Endothelial cell of umbilical vein (primary cell): ENCODE measurements around the gene RNF150. TPM values are rescaled to one million over a fixed set of nuclear protein-coding genes. Genes with fewer than 3 reads are reported as not detected.

Experiments used
- BruUV-seq: library from RNA; stranded (reverse); fragments of 400-500 nt; replicated peaks from 2 replicates; lab custom pipeline; 2021; lab: Mats Ljungman, UMichigan
- CTCF ChIA-PET: fragments of 300-600, 350-600 bp; sonication (Branson Sonifier 250); formaldehyde crosslinking; loops from one replicate; lab custom pipeline; 2021; ENCODE audit warnings: antibody characterized with exemption, inconsistent platforms; lab: Charles Lee
- POLR2A ChIA-PET: fragments of 300-600, 350-600 bp; sonication (Branson Sonifier 250); formaldehyde crosslinking; loops from one replicate; lab custom pipeline; 2021; ENCODE audit warnings: antibody characterized with exemption, inconsistent platforms; lab: Charles Lee
- DNase-seq: peaks from one replicate; pipeline ENCODE4 v3.0.0-alpha.2; 2011; ENCODE audit warnings: low read depth, low spot score
- FAIRE-seq: peaks from 2 replicates; lab custom pipeline; 2011; peaks lifted over from hg19 to GRCh38; lab: Jason Lieb, UNC
- H2AFZ ChIP-seq: 2 replicates; pipeline ENCODE4 v1.6.0; 2012; ENCODE audit warnings: low read depth, low read length, control low read depth, inconsistent platforms
- H3K27ac ChIP-seq: 2 replicates; pipeline ENCODE4 v1.5.1; 2011; ENCODE audit warnings: low read depth, mild to moderate bottlenecking, control low read depth, low read length, moderate library complexity; ENCODE audit not compliant: insufficient read depth
- H3K27me3 ChIP-seq, 2 experiments: 2 replicates each; pipeline versions ENCODE4 v1.6.0 to v1.6.1; 2011; ENCODE audit warnings: low read length in 2 of 2, mixed read lengths in 1 of 2; ENCODE audit not compliant: control insufficient read depth in 2 of 2, insufficient read depth in 2 of 2
- H3K36me3 ChIP-seq, 2 experiments: 2 replicates in 1 of 2; 3 replicates in 1 of 2; pipeline ENCODE4 v1.5.1; 2011; ENCODE audit warnings: low read length in 2 of 2, mild to moderate bottlenecking in 1 of 2, moderate library complexity in 1 of 2; ENCODE audit not compliant: control insufficient read depth in 2 of 2, insufficient read depth in 2 of 2; ENCODE audit errors: extremely low read depth in 1 of 2
- H3K4me1 ChIP-seq: 3 replicates; pipeline ENCODE4 v1.5.1; 2011; ENCODE audit warnings: mild to moderate bottlenecking, low read length; ENCODE audit not compliant: control insufficient read depth, insufficient read depth; ENCODE audit errors: extremely low read depth
- H3K4me2 ChIP-seq: 2 replicates; pipeline ENCODE4 v1.6.1; 2011; ENCODE audit warnings: low read length, control low read depth, mixed read lengths; ENCODE audit not compliant: insufficient read depth
- H3K4me3 ChIP-seq, 3 experiments: fragments of 200-600 bp in 1 of 3; sonication (generic), shearing (Covaris generic) in 1 of 3; replicated peaks in 1 of 3; 2 replicates each; pipeline ENCODE4 v1.5.1; 2011 to 2016; ENCODE audit warnings: control low read depth in 3 of 3, low read length in 3 of 3, mild to moderate bottlenecking in 2 of 3, inconsistent platforms in 1 of 3, low read depth in 1 of 3, moderate library complexity in 1 of 3; ENCODE audit not compliant: insufficient read depth in 1 of 3
- H3K79me2 ChIP-seq: 2 replicates; pipeline ENCODE4 v1.6.0; 2012; ENCODE audit warnings: low read length, inconsistent platforms; ENCODE audit not compliant: control insufficient read depth, insufficient read depth
- H3K9ac ChIP-seq: replicated peaks from 2 replicates; pipeline ENCODE3; 2011; ENCODE audit warnings: low read length, control low read depth; ENCODE audit not compliant: insufficient read depth; ENCODE audit errors: extremely low read depth
- H3K9me1 ChIP-seq: replicated peaks from 3 replicates; pipeline ENCODE4 v1.6.0; 2011; ENCODE audit warnings: mild to moderate bottlenecking, low read length; ENCODE audit not compliant: control insufficient read depth, insufficient read depth; ENCODE audit errors: extremely low read depth
- H3K9me3 ChIP-seq: replicated peaks from 2 replicates; pipeline ENCODE4 v1.5.1; 2012; ENCODE audit warnings: low read length, inconsistent platforms; ENCODE audit not compliant: control insufficient read depth, insufficient read depth
- H4K20me1 ChIP-seq: replicated peaks from 2 replicates; pipeline ENCODE3; 2011; ENCODE audit warnings: mild to moderate bottlenecking, low read length; ENCODE audit not compliant: control insufficient read depth, insufficient read depth; ENCODE audit errors: extremely low read depth
- EZH2 ChIP-seq: IDR thresholded peaks from 2 replicates; pipeline ENCODE4 v1.6.1; 2012; ENCODE audit warnings: borderline replicate concordance, low read depth, mild to moderate bottlenecking, moderate library complexity, low read length, inconsistent platforms; ENCODE audit not compliant: severe bottlenecking
- JUN ChIP-seq: IDR thresholded peaks from 2 replicates; pipeline ENCODE4 v1.6.1; 2011; ENCODE audit warnings: borderline replicate concordance, low read depth; ENCODE audit not compliant: insufficient read length, insufficient read depth
- MAX ChIP-seq: IDR thresholded peaks from 2 replicates; pipeline ENCODE4 v1.6.1; 2011; ENCODE audit not compliant: insufficient read depth, insufficient read length
- POLR2A ChIP-seq: IDR thresholded peaks from 2 replicates; pipeline ENCODE4 v1.6.1; 2012; ENCODE audit warnings: low read depth, mild to moderate bottlenecking, control low read depth, low read length
- POLR2AphosphoS5 ChIP-seq: IDR thresholded peaks from 2 replicates; pipeline ENCODE4 v1.6.1; 2012; ENCODE audit warnings: low read depth, mild to moderate bottlenecking, control low read depth, low read length, moderate library complexity; ENCODE audit not compliant: insufficient read depth
- dilution Hi-C: fragments of 300-500 bp; cut with MboI; formaldehyde crosslinking; loops from one replicate; pipeline ENCODE4 v1.15.0; 2019; ENCODE audit warnings: low sequenced_read_pairs; ENCODE audit not compliant: extremely low pct_ligation_motif_present
- intact Hi-C: fragments of 100-400 bp; cut with micrococcal nuclease; formaldehyde crosslinking; loops from one replicate; pipeline ENCODE4 v1.10.0; 2022
- polyA plus RNA-seq, 4 experiments: library from polyadenylated mRNA; depleted of rRNA in 3 of 4; stranded (reverse) in 3 of 4; unstranded in 1 of 4; fragments of >200 nt; gene quantifications; 2 replicates each; pipeline versions ENCODE4 v1.2.1 to v1.2.3, GENCODE V29; 2011 to 2012; ENCODE audit warnings: missing spikeins in 1 of 4
- total RNA-seq: library from RNA; stranded (reverse); gene quantifications from 2 replicates; pipeline ENCODE4 v1.2.3, GENCODE V29; 2021
- TF ChIP-seq, protein P1 (sequence below), 2 donors: IDR thresholded peaks; 1 replicate in 1 of 2; 2 replicates in 1 of 2; pipeline ENCODE4 v1.5.1; 2011; ENCODE audit warnings: low read length in 2 of 2, mild to moderate bottlenecking in 2 of 2, moderate library complexity in 2 of 2, control low read depth in 1 of 2, inconsistent platforms in 1 of 2, low read depth in 1 of 2; ENCODE audit not compliant: insufficient read depth in 1 of 2; ENCODE audit errors: extremely low read depth in 1 of 2

The RNF150 gene
- total and polyA plus RNA-seq, 2 donors (not counting 3 experiments of a cell fraction or from before 2014, with no cell fraction given) = 0.33 to 0.35 TPM

DNA sequence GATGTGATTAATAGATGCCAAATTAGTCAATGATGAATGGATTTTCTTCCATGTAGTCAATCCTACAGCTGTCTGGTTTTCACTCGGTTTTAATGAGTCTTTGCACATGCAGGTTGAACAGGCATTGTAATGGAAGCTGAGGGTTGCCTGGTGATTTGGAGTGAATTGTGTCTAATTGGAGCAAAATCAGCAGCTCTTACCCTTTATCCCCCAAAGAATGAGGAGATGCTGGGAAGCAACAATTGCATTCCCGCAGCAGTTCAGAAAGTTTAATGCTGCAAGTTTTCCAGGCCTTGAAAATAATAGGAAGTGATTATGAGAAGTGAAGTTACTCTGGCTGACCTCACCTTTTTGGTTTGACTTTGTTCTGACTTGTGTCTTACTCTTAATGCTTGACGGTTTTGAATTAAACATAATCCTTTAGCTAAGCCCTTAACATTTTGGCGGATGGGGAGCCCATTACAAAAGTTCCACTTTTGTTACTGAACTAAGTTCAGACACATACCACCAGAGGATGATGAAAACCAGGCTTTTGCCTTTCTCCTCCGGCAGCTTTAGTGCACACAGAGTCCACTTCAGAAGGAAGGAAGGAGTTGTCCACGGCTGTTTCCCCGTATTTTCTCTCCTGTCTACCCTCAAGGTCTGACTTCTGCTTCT lies 298.3 kb downstream of the RNF150 start:
- H3K27ac ChIP-seq = no peak overlapping the region
- no TSS peak for BruUV-seq
- DNase-seq (no peak), FAIRE-seq (no peak)
- no peak overlapping the region for H2AFZ ChIP-seq
- ChIA-PET CTCF (no interaction called here), POLR2A (no interaction called here)
- no peaks in the 10 kb centered on the region for H3K79me2 ChIP-seq
- H3K4me2 ChIP-seq = no peak overlapping the region
- no peaks in the 10 kb centered on the region for H3K9me3 ChIP-seq
- no peak overlapping the region for H3K9ac ChIP-seq
- dilution Hi-C loops (no loop called here), intact Hi-C loops (no loop called here)
- no peaks in the 10 kb centered on the region for H4K20me1 ChIP-seq
- H3K4me3 ChIP-seq = no peak overlapping the region
- no peaks in the 10 kb centered on the region for H3K36me3 ChIP-seq
- TF ChIP-seq MAX = no peak
- peaks cover 3% of the 10 kb centered on the region for H3K4me1 ChIP-seq
- H3K9me1 ChIP-seq = no peaks in the 10 kb centered on the region
- peaks cover 3 to 5% of the 10 kb centered on the region in 2 experiments for H3K27me3 ChIP-seq

DNA sequence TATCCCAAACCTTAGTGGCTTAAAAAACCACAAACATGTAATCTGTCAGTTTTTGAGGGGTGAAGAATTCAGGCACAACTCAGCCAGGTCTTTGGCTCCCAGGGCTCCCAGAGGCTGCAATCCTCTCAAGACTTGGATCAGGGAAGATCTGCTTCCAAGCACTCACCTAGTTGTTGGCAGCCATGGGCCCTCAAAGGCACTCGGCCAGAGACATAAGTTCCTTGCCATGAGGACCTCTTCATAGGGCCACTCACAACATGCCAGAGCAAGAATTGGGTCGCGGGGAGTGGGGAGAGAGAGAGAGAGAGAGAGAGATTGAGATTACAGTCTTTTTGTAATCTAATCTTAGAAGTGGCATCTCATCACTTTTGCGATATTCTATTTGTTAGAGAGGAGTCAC lies 300.0 kb downstream of the RNF150 start:
- DNase-seq = no peak
- intact Hi-C loops = no loop called here
- no peak overlapping the region for H3K27ac ChIP-seq
- dilution Hi-C loops = no loop called here
- H3K9me1 ChIP-seq = no peaks in the 10 kb centered on the region
- no peaks in the 10 kb centered on the region for H3K79me2 ChIP-seq
- no peaks in the 10 kb centered on the region for H3K36me3 ChIP-seq
- TF ChIP-seq EZH2 (no peak), POLR2A (no peak), POLR2AphosphoS5 (no peak), JUN (no peak), MAX (no peak)
- TF ChIP-seq, protein P1, sequence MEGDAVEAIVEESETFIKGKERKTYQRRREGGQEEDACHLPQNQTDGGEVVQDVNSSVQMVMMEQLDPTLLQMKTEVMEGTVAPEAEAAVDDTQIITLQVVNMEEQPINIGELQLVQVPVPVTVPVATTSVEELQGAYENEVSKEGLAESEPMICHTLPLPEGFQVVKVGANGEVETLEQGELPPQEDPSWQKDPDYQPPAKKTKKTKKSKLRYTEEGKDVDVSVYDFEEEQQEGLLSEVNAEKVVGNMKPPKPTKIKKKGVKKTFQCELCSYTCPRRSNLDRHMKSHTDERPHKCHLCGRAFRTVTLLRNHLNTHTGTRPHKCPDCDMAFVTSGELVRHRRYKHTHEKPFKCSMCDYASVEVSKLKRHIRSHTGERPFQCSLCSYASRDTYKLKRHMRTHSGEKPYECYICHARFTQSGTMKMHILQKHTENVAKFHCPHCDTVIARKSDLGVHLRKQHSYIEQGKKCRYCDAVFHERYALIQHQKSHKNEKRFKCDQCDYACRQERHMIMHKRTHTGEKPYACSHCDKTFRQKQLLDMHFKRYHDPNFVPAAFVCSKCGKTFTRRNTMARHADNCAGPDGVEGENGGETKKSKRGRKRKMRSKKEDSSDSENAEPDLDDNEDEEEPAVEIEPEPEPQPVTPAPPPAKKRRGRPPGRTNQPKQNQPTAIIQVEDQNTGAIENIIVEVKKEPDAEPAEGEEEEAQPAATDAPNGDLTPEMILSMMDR (IDR thresholded peaks at IDR 0.05; ENCODE audit: extremely low read depth in 1 of 2, insufficient read depth in 1 of 2, low read depth in 1 of 2, low read length in 2 of 2) = no peak
- H3K4me1 ChIP-seq = peaks cover 3% of the 10 kb centered on the region
- FAIRE-seq = no peak
- no peak overlapping the region for H3K4me2 ChIP-seq
- H3K9ac ChIP-seq = no peak overlapping the region
- ChIA-PET POLR2A (no interaction called here), CTCF (no interaction called here)
- no peak overlapping the region for H2AFZ ChIP-seq
- BruUV-seq = no TSS peak
- H3K9me3 ChIP-seq = no peaks in the 10 kb centered on the region
- no peaks in the 10 kb centered on the region for H4K20me1 ChIP-seq
- H3K4me3 ChIP-seq = no peak overlapping the region
- peaks cover 7 to 8% of the 10 kb centered on the region in 2 experiments for H3K27me3 ChIP-seq
